ENCODE measurements around the gene MTSS2.

The MTSS2 gene

DNA sequence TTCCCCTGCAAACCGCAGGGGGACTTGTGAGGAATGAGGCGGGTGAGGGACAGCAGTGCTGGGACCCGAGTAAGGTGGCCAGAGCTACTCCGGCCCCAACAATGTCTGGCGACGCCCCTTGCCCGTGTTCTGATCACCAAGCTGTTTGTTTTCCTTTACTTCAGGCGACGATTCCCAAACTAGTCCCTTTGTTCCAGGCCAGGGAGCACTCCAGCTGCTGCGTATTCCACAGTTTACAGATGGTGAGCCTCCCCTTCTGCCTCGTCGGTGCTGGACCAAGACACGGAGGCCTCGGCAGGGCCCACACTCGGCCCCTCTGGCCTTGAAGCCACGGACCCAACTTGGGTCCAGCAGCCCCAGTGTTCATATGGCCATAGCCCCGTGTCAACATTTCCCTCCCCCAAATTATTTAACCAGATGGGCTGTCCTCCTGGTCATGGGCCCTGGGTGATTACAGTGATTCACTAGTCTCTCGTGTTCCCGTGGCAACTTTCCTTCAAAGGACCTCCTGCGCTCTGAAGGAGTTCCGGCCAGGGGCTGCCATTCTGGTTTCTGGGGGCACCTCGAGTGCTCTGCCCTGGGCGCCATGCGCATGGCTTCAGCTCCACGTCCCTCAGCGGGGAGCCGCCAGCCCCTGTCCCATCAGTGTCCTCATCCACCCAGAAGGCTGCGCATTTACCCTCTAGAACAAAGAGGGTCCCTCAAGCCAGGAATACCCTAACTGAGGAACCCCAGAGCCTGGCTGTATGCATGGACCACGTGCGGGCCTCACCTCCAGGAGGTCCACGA lies 24.8 kb upstream of the MTSS2 start:
- no peak overlapping the region for H3K4me3 ChIP-seq (ENCODE audit: low read length)
- no peak overlapping the region for H3K9ac ChIP-seq (ENCODE audit: low read length)
- no peaks in the 10 kb centered on the region for H3K27me3 ChIP-seq (ENCODE audit: low read depth, low read length)
- no peaks in the 10 kb centered on the region for H3K79me2 ChIP-seq (ENCODE audit: low read length)
- no peaks in the 10 kb centered on the region for H3K9me3 ChIP-seq (ENCODE audit: insufficient read depth, low read length)
- no peak overlapping the region for H3K4me2 ChIP-seq (ENCODE audit: low read length)
- H2AFZ ChIP-seq (ENCODE audit: low read depth, low read length): no peak overlapping the region
- no peaks in the 10 kb centered on the region for H4K20me1 ChIP-seq (ENCODE audit: insufficient read depth, low read length)
- H3K4me1 ChIP-seq (ENCODE audit: low read length): no peaks in the 10 kb centered on the region
- no peak overlapping the region for H3K27ac ChIP-seq (ENCODE audit: low read length)
- no peaks in the 10 kb centered on the region for H3K36me3 ChIP-seq (replicated peaks; ENCODE audit: low read depth, low read length)
- TF ChIP-seq, protein P1, sequence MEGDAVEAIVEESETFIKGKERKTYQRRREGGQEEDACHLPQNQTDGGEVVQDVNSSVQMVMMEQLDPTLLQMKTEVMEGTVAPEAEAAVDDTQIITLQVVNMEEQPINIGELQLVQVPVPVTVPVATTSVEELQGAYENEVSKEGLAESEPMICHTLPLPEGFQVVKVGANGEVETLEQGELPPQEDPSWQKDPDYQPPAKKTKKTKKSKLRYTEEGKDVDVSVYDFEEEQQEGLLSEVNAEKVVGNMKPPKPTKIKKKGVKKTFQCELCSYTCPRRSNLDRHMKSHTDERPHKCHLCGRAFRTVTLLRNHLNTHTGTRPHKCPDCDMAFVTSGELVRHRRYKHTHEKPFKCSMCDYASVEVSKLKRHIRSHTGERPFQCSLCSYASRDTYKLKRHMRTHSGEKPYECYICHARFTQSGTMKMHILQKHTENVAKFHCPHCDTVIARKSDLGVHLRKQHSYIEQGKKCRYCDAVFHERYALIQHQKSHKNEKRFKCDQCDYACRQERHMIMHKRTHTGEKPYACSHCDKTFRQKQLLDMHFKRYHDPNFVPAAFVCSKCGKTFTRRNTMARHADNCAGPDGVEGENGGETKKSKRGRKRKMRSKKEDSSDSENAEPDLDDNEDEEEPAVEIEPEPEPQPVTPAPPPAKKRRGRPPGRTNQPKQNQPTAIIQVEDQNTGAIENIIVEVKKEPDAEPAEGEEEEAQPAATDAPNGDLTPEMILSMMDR (IDR thresholded peaks at IDR 0.05; ENCODE audit: low read depth, low read length): no peak
- no peak for TF ChIP-seq EZH2phosphoT487 (IDR thresholded peaks at IDR 0.05; ENCODE audit: low read depth)

DNA sequence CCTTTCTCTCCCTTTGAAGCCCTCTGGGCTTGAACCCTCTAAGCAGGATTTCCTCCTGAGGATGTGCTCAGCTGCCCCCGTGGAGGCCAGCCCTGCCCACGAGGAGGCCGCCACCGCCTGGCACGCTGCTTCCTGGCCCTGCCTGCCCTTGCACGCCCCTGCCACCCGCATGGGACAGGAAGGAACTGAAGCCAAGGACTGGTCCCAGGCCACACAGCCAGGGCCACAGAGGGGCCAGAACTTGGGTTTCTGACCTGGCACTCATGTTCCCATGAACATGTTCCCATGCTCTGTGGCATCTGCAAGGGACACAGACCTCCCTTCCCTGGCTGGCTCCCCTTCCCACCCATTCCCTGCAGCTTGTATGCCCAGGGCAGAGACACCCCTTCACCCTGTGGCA lies 24.1 kb upstream of the MTSS2 start:
- no peaks in the 10 kb centered on the region for H3K9me3 ChIP-seq (ENCODE audit: insufficient read depth, low read length)
- H3K27ac ChIP-seq (ENCODE audit: low read length): no peak overlapping the region
- no peak overlapping the region for H3K4me2 ChIP-seq (ENCODE audit: low read length)

DNA sequence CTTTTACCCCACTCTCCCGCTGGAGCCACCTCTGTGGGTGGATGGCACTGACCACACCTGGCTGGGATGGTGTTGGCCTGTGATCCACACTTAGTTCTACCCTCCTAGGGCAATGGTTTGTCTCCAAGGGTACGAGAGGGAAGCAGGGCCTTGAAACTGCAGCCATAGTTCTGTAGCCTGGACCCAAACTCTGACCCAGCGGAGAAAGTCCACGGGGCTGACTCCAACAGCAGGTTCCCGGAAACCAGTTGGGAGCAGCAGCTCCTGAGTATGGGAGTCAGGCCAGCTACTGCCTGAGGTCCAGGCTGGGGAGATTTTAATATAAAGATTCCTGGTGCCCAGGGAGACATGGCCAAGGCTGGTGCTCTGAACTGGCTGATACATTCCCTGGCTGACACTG lies 23.6 kb upstream of the MTSS2 start:
- Histone ChIP-seq H3K79me2 (ENCODE audit: low read length) (no peaks in the 10 kb centered on the region), H3K4me2 (ENCODE audit: low read length) (no peak overlapping the region), H3K36me3 (replicated peaks; ENCODE audit: low read depth, low read length) (no peaks in the 10 kb centered on the region), H3K9ac (ENCODE audit: low read length) (no peak overlapping the region), H2AFZ (ENCODE audit: low read depth, low read length) (no peak overlapping the region), H3K9me3 (ENCODE audit: insufficient read depth, low read length) (no peaks in the 10 kb centered on the region), H3K27me3 (ENCODE audit: low read depth, low read length) (no peaks in the 10 kb centered on the region), H3K27ac (ENCODE audit: low read length) (no peak overlapping the region), H3K4me1 (ENCODE audit: low read length) (no peaks in the 10 kb centered on the region), H3K4me3 (ENCODE audit: low read length) (no peak overlapping the region), H4K20me1 (ENCODE audit: insufficient read depth, low read length) (no peaks in the 10 kb centered on the region)
- TF ChIP-seq EZH2phosphoT487 (IDR thresholded peaks at IDR 0.05; ENCODE audit: low read depth): no peak
- TF ChIP-seq, protein P1 (IDR thresholded peaks at IDR 0.05; ENCODE audit: low read depth, low read length): no peak

More for the DNA sequence above, 24.1 kb upstream of the MTSS2 start:
- Histone ChIP-seq H3K4me3 (ENCODE audit: low read length) (no peak overlapping the region), H3K9ac (ENCODE audit: low read length) (no peak overlapping the region), H2AFZ (ENCODE audit: low read depth, low read length) (no peak overlapping the region), H3K27me3 (ENCODE audit: low read depth, low read length) (no peaks in the 10 kb centered on the region), H3K79me2 (ENCODE audit: low read length) (no peaks in the 10 kb centered on the region), H3K4me1 (ENCODE audit: low read length) (no peaks in the 10 kb centered on the region), H3K36me3 (replicated peaks; ENCODE audit: low read depth, low read length) (no peaks in the 10 kb centered on the region), H4K20me1 (ENCODE audit: insufficient read depth, low read length) (no peaks in the 10 kb centered on the region)
- no peak for TF ChIP-seq EZH2phosphoT487 (IDR thresholded peaks at IDR 0.05; ENCODE audit: low read depth)
- TF ChIP-seq, protein P1 (IDR thresholded peaks at IDR 0.05; ENCODE audit: low read depth, low read length): no peak

DNA sequence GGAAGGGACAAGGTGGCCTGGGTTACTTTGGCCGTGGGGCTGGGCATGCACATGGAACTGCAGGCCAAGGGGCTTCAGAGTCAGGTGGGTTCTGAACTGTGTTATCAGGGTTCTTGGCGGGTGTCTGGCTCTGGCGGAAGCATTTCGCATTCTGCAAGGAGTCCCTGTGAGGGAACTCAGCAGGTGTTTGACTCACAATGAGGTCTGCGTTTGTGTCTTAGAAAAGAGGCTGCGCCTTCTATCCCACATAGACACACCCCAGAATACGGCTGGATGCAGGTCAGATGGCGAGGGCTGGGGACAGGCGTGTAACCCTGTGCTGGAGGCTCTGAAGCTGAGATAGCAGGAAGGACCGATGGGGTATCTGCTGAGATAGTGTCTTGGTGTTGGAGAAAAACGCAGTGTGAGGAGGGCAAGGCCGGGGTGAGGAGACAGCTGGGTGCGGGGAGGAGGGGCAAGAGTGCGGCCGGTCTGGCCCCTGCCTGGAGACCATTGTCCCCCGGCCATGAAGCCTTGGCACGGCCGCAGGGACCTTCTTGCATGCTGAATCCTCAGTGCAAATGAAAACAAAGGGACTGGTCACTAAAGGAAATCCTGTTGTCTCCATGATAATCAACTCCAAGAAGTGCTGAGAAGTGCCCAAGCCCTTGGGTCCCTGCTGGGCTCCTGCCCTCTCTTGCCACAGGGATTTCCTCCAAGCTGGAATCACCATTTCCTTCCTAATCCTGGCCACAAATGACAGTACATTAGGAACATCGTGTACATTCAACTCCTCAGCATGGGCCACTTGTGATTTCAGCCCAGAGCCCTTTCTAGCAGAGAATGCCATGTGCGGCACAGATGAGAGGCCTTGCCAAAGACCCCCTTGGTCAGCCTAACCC lies 22.8 kb upstream of the MTSS2 start:
- Histone ChIP-seq H3K9me3 (ENCODE audit: insufficient read depth, low read length) (no peaks in the 10 kb centered on the region), H2AFZ (ENCODE audit: low read depth, low read length) (no peak overlapping the region), H3K9ac (ENCODE audit: low read length) (no peak overlapping the region), H3K27ac (ENCODE audit: low read length) (no peak overlapping the region), H3K4me2 (ENCODE audit: low read length) (no peak overlapping the region), H3K79me2 (ENCODE audit: low read length) (no peaks in the 10 kb centered on the region), H3K4me3 (ENCODE audit: low read length) (no peak overlapping the region), H3K36me3 (replicated peaks; ENCODE audit: low read depth, low read length) (no peaks in the 10 kb centered on the region), H3K4me1 (ENCODE audit: low read length) (no peaks in the 10 kb centered on the region), H4K20me1 (ENCODE audit: insufficient read depth, low read length) (no peaks in the 10 kb centered on the region), H3K27me3 (ENCODE audit: low read depth, low read length) (no peaks in the 10 kb centered on the region)
- TF ChIP-seq, protein P1 (IDR thresholded peaks at IDR 0.05; ENCODE audit: low read depth, low read length): no peak
- TF ChIP-seq EZH2phosphoT487 (IDR thresholded peaks at IDR 0.05; ENCODE audit: low read depth): no peak

Data from OCI-LY3 (cell line).